Superior temporal gyrus (tissue), 1 donor: Measurements from ENCODE around the gene ERMAP.
"Not testable (repeated sequence)": the region's sequence is repeated elsewhere in the genome, so short reads cannot be mapped to it uniquely, and the experiment has no call there.

Experiments used
- DNase-seq: peaks from one replicate; pipeline ENCODE4 v3.0.0-alpha.2; 2016; ENCODE audit errors: extremely low spot score

Gene ERMAP

GRCh38 chr1:42844592-42845140 lies 27.7 kb downstream of the ERMAP start:
- DNase-seq = no peak

- no peak for DNase-seq
Observed at GRCh38 chr1:42845193-42845592, 28.3 kb downstream of the ERMAP start.

- DNase-seq = no peak
Observed at GRCh38 chr1:42845866-42846256, 28.9 kb downstream of the ERMAP start.

DNA sequence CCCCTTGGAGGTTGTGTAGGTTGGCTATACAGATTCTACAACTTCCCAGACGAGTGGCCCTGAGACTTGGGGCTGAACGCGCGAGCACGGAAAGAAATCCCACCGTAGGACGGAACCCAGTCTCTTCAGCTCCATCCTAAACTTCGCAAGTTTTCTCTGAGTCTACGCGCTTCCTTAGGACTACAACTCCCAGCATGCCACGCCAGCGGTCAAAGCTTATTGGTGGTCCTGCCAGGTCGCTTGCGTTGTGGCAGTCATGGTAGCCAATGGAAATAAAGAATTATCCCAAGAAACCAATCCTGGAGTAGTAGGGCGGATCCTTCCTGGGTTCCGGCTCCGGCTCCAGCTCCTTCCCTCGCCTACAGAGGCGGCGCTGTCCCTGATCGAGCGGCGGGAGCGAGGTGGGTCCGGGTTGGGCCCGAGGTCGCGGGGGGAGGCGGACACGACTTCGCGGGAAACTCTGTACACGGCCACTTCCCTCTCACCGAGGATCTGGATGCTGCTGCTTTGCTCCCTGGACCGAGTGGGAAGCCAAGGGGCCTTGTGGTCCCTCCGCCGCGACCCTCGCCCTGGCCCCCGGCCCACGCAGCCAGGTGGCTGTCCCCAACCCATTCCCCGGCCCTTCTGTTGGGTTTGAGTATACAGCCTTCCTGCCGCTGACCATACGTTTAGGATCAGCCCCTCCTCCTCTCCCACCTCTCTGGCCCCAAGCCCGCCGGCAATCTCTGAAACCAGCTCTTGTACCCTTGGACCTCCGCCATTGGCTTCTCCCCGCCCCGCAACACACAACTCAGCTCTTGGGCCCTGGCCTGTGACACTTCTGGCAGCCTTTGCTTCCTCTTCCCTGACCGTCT lies 29.6 kb downstream of the ERMAP start, which contains the start of gene ZNF691:
Gene ZNF691, plus strand, starts transcription at position 357 of the 854 bp plus-strand sequence. CDS start 3,046 bp downstream, outside the sequence.
- DNase-seq = peak; percentile 99

DNA sequence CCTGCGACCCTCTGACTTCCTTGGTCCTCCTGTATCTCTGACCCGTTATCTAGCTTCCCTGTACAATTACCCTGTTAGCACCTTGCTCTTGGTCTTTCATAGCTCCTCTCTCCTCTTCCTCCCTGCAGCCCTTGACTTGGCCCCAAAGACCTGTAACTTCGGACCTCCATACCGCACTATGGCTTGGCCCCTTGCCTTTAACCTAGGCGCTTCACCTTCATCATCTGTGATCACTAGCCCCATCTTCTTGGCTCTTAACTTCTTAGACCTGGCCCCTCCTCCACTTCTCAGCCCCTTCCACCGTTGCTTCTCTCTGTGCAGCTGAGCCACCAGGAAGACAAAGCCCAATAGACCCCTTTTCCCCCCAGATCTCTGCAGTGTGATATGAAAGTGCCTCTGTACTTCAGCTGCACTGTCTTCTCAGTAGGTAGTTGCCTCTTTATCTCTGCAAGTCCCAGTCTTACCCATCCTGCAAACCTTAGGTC lies 30.2 kb downstream of the ERMAP start:
- no peak for DNase-seq

GRCh38 chr1:42847721-42848460 lies 31.0 kb downstream of the ERMAP start:
- no peak for DNase-seq

GRCh38 chr1:42848823-42849537 lies 32.1 kb downstream of the ERMAP start:
- no peak for DNase-seq

GRCh38 chr1:42849944-42850343 lies 33.0 kb downstream of the ERMAP start:
- DNase-seq = no peak

GRCh38 chr1:42851420-42851819 lies 34.5 kb downstream of the ERMAP start:
- no peak for DNase-seq

DNA sequence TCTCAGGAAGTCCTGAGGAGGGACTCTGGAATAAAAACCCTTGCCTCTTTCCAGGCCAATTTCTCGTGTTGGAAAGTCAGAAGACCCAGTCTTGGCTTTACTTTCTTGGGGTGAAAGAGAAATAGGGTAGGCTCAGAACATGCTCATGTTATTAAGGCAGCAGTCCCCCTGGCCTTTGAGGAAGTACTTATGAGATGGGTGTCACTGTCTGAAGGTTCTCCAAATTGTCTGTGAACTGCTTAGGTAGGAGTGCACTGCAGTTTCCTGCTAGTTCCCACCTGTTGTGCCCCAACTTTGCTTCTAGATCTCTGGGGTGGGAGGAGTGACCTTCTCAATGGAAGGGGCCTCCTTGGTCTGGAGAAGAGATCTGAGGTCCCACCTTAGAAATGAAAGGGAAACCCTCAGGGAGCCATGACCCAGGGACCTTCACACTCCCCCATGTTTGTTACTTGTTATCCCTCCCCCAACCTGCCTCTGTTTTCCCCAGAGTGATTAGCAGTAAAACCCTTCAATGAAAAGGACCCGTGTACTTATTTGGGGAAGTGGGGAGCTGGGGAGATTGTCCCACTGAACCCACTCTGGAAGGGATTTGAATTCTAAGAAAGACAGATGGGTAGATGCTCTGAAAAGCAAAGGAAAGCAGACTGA lies 35.2 kb downstream of the ERMAP start:
- no peak for DNase-seq

- DNase-seq = no peak
Observed at GRCh38 chr1:42852608-42852980, 35.7 kb downstream of the ERMAP start.

DNA sequence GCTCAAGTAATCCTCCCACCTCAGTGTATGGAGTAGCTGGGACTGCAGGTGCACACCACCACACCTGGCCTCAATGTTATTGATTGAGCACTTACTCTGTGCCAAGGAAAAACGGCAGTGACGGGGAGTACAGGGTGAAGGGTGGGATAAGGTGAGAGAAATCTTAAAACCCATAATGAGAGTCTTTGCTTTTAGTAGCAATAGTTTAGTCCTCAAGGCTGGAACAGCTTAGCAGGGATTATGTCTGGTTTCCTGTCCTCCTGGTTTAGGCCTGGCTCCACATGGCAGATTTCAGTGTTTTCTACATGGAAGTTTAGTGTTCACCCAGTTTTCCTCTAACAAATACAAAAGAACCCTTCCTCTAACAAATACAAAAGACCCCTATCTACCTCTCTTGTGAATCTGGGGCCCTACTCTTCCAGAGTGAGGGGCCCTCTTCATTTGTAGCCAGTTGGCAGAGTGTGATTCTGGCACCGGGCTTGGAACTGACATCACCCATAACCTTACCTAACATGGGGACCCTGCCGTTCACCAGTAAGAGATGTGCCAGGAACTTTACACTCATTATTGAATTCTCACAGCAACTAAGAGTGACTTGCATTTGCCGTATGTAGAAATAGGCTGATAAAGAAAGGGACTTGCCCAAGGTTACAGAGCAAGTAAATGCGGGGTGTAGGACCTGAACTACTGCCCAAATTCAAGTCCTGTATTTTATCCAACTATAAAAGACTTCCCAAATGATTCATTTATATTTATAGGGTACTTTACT lies 36.4 kb downstream of the ERMAP start:
- no peak for DNase-seq

- not testable (repeated sequence) for DNase-seq
Observed at GRCh38 chr1:42856554-42856953, 39.6 kb downstream of the ERMAP start.

- DNase-seq = not testable (repeated sequence)
Observed at GRCh38 chr1:42859366-42859765, 42.4 kb downstream of the ERMAP start.

GRCh38 chr1:42860339-42861013 lies 43.6 kb downstream of the ERMAP start:
- no peak for DNase-seq

DNA sequence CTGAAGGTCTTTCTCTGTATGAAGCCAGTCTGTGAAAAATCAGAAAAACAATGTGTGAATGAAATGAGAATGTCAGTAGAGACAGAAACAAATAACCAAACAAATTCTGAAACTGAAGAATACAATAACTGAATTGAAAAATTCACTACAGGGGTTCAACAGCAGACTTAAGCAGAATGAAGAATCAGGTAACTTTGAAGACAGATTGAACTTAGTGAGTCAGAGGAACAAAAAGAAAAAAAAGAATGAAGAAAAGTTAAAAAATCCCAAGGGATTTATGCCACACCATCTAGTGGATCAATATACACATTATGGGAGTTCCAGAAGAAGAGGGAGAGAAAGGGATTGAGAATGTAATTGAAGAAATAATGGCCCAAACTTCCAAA lies 44.1 kb downstream of the ERMAP start:
- no peak for DNase-seq

GRCh38 chr1:42866549-42866948 lies 49.6 kb downstream of the ERMAP start:
- DNase-seq = no peak

GRCh38 chr1:42868466-42868865 lies 51.5 kb downstream of the ERMAP start:
- not testable (repeated sequence) for DNase-seq

DNA sequence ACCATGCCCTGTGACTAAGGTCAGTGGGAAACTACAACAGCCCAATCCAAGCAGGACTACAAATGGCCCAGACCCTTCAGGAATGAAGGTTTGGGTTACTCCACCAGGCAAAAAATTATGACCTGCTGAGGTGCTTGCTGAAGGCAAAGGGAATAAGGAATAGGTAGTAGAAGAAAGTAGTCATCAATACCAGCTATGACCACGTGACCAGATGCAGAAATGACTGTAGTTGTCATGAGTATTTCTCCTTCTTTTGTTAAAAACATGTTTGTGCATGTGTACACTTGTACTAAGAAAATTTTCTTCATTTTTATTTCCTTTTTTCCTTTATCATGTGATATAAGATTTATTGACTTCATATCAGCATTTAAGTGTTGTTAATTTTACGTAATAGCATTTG lies 52.3 kb downstream of the ERMAP start:
- DNase-seq = not testable (repeated sequence)

DNA sequence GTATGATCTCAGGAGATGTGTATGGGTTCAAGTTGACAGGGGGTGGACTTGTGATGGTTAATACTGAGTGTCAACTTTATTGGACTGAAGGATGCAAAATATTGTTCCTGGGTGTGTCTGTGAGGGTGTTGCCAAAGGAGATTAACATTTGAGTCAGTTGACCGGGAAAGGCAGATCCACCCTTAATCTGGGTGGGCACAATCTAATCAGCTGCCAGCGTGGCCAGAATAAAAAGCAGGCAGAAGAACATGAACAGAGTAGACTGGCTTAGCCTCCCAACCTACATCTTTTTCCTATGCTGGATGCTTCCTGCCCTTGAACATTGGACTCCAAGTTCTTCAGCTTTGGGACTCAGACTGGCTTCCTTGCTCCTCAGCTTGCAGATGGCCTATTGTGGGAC lies 52.8 kb downstream of the ERMAP start:
- not testable (repeated sequence) for DNase-seq
